CD4-positive, CD25-positive, alpha-beta regulatory T cell (primary cell): ENCODE measurements around the gene ELAVL1. TPM values are rescaled to one million over a fixed set of nuclear protein-coding genes. Genes with fewer than 3 reads are reported as not detected.
A peak's percentile ranks its signal among the peaks of the same experiment; 100 is the strongest.

Experiments used
- ATAC-seq, 2 donors: fragments of 150-1000 bp; cut with Tn5 transposase; one replicate each; pipeline ENCODE4 v1.10.0; 2021; ENCODE audit warnings: low read depth in 2 of 2, moderate number of reproducible peaks in 2 of 2, moderate library complexity in 1 of 2
- DNase-seq, 3 donors: peaks; one replicate each; pipeline versions ENCODE4 v3.0.0 to v3.0.0-alpha.2; 2012 to 2022; ENCODE audit warnings: mixed read lengths in 1 of 3
- H3K27ac ChIP-seq: one replicate; pipeline ENCODE4 v1.7.0; 2013; ENCODE audit warnings: mild to moderate bottlenecking, low read length; ENCODE audit not compliant: insufficient read depth, poor library complexity, severe bottlenecking
- H3K27me3 ChIP-seq: one replicate; pipeline ENCODE4 v1.7.0; 2013; ENCODE audit warnings: low read length; ENCODE audit not compliant: control insufficient read depth, insufficient read depth
- H3K36me3 ChIP-seq: one replicate; pipeline ENCODE4 v1.7.0; 2013; ENCODE audit warnings: mild to moderate bottlenecking, low read length, moderate library complexity; ENCODE audit not compliant: control insufficient read depth, insufficient read depth
- H3K4me1 ChIP-seq: 2 replicates; pipeline ENCODE4 v1.7.0; 2013; ENCODE audit warnings: mild to moderate bottlenecking, low read length; ENCODE audit not compliant: insufficient read depth, control insufficient read depth, poor library complexity, severe bottlenecking
- H3K4me3 ChIP-seq: one replicate; pipeline ENCODE4 v1.7.0; 2013; ENCODE audit warnings: low read depth, mild to moderate bottlenecking, low read length, moderate library complexity
- H3K9me3 ChIP-seq, 2 experiments: 1 replicate in 1 of 2; 2 replicates in 1 of 2; pipeline ENCODE4 v1.7.0; 2013; ENCODE audit warnings: low read length in 2 of 2, mild to moderate bottlenecking in 1 of 2, moderate library complexity in 1 of 2; ENCODE audit not compliant: control insufficient read depth in 2 of 2
- H3K27ac Mint-ChIP-seq, 3 donors: one replicate each; pipeline ENCODE4 v1.8.0; 2020 to 2022; ENCODE audit warnings: mild to moderate bottlenecking in 3 of 3, mixed read lengths in 3 of 3, moderate library complexity in 2 of 3
- H3K27me3 Mint-ChIP-seq: one replicate; pipeline ENCODE4 v1.8.0; 2022; ENCODE audit warnings: mild to moderate bottlenecking, mixed read lengths
- H3K36me3 Mint-ChIP-seq: one replicate; pipeline ENCODE4 v1.8.0; 2020; ENCODE audit warnings: mixed read lengths
- H3K4me1 Mint-ChIP-seq, 4 donors: one replicate each; pipeline ENCODE4 v1.8.0; 2020 to 2022; ENCODE audit warnings: mixed read lengths in 4 of 4, mild to moderate bottlenecking in 1 of 4
- H3K4me3 Mint-ChIP-seq, 4 donors: one replicate each; pipeline ENCODE4 v1.8.0; 2020 to 2022; ENCODE audit warnings: mild to moderate bottlenecking in 4 of 4, mixed read lengths in 4 of 4, moderate library complexity in 3 of 4
- H3K9me3 Mint-ChIP-seq, 7 donors: one replicate each; pipeline ENCODE4 v1.8.0; 2020 to 2022; ENCODE audit warnings: mixed read lengths in 7 of 7, mild to moderate bottlenecking in 3 of 7, moderate library complexity in 2 of 7
- polyA plus RNA-seq, 4 donors: library from polyadenylated mRNA; unstranded; fragments of 300-500 nt; fragmentation: Illumina TruSeq; gene quantifications; one replicate each; pipeline ENCODE4 v1.2.3, GENCODE V29; 2021
- total RNA-seq: library from RNA; stranded (reverse); gene quantifications from one replicate; pipeline ENCODE4 v1.2.3, GENCODE V29; 2022

The ELAVL1 gene
- total and polyA plus RNA-seq, 5 donors from 2014 or later, result 39.6 to 52.0 (median 48.0) TPM

DNA sequence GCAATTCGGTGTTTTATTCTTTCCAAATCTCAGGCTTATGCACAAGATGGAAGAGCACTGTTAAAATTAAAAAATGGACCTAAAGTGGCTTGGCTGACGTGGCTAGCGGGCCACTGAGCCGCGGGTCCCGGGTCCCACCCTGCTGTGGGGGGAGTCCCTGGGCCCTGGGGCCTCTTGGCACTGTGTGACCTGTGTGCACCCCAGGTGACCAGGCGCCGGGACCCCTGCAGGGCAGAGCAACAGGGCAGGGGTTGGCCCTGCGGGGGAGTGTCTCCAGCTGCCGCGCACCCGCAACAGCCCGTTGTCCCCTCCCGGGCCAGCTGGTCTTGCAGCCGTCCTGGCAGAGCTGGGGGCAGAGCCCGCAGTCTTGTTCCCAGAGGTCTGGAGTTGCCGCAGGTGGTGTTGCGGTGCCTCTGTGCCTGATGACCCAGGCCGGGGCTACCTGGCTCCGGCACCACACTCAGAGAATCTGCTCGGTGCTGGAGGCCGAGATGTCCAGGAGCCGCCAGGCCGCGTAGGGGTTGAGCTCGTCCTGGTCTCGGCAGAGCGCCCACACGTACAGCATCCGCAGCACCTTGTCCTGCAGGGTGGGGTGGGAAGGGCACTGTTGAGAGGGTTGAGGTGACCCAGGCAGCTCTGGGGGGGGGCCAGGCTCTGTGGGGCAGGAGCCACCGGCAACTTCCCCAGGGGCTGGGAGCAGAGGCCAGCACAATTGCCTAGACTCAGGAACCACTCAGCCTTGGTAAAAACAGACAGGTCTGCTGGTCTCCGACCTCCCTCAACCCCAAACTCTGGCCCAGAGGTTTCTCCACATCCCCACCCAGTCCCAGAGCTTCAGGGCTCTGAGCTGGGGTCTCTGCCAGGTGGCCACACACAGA, 78.5 kb downstream of the ELAVL1 start:
- Histone ChIP-seq H3K9me3 (no peaks in the 10 kb centered on the region), H3K27ac (no peak overlapping the region), H3K27me3 (no peaks in the 10 kb centered on the region), H3K4me1 (peaks cover 19% of the 10 kb centered on the region), H3K36me3 (peaks cover 6% of the 10 kb centered on the region), H3K4me3 (no peak overlapping the region)
- DNase-seq, result no peak
- peak overlapping the region; percentile 56 to 80 (median 70) for H3K4me3 Mint-ChIP-seq
- H3K4me1 Mint-ChIP-seq, result peaks cover 0 to 30% (median 4%) of the 10 kb centered on the region in 4 donors
- peaks cover 4% of the 10 kb centered on the region for H3K36me3 Mint-ChIP-seq
- H3K9me3 Mint-ChIP-seq, result no peaks in the 10 kb centered on the region
- H3K27me3 Mint-ChIP-seq, result no peaks in the 10 kb centered on the region
- ATAC-seq, result no peak
- H3K27ac Mint-ChIP-seq, result no peak overlapping the region

DNA sequence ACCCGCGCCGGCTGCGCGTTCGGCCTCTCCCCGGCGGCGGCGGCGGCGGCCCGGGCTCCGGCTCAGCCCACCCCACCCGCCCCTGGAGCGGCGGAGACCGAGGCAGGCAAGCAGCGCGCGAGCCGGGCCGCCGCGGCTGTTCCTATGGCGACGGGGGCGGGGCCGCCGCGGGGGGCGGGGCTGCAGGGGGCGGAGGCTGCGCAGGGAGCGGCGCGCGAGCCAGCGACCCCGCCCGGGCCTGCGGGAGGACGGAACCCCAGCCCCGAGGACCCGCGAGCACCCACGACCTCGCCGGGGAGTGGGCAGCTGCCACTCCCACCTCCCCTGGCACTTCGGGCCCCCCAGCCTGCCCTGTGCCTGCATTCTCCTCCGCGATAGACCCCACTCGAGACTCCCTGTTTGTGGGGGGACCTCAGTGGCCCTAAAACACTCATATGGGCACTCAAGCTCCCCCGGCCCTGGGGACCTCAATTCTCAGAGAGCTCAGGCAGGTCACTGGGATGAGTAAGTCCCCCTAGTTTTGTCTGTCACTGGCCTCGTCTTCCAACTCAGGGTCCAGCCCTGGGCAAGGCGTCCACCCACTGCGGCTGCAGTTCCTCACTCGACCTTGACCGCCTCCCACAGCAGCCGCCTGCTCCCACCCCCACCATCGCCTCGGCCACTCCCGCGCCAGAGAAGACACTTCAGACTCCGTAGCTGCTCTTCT, 79.3 kb downstream of the ELAVL1 start, which contains the start of gene CTXN1:
CTXN1 (minus strand) TSS at position 115 of the 706 bp plus-strand sequence. CDS start 597 bp downstream, outside the sequence.
- Histone ChIP-seq H3K27ac (no peak within 1 kb of the TSS), H3K36me3 (no peaks in the 10 kb centered on the region), H3K4me1 (peaks cover 27% of the 10 kb centered on the region), H3K9me3 (no peaks in the 10 kb centered on the region), H3K27me3 (no peaks in the 10 kb centered on the region), H3K4me3 (no peak within 1 kb of the TSS)
- Mint-ChIP-seq H3K27ac (peak within 1 kb of the TSS in 1 of 3 donors; percentile 90), H3K27me3 (no peaks in the 10 kb centered on the region), H3K4me3 (peak within 1 kb of the TSS; percentile 78 to 86 (median 84)), H3K9me3 (no peaks in the 10 kb centered on the region), H3K4me1 (peaks cover 0 to 37% (median 6%) of the 10 kb centered on the region in 4 donors), H3K36me3 (peaks cover 4% of the 10 kb centered on the region)
- ATAC-seq, result peak; percentile 49 to 62
- peak; percentile 41 to 74 (median 73) for DNase-seq

DNA sequence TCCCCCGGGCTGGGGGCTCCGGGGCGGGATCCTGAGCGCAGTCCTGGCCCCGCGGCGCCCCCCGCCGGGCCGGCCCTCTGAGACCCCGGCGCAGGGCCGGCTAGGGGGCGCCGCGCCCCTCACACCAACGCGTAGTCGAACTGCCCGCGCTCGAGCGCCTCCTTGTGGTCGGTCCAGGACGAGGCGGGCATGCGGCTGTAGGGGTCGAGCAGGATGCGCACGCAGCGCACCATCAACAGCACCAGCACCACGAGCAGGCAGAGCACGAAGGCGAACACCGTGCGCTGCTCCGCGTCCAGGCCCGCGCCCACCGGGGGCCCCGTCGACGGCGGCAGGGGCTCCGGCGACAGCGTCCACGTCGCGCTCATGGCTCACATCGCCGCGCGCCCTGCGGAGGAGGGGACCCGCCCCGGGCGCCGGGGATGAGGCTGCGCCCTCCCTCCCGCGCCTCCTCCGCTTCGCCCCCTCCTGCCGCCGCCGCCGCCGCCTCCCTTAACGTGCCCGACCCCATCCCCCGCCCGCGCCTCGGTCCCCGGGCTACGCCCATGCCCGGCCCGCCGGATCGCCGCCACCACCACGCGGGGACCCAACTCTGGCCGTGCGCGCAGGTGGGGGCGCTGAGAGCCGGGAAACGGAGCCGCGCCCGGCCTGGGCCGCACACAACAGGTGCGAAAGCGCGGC, 80.1 kb downstream of the ELAVL1 start:
- Histone ChIP-seq H3K27ac (no peak overlapping the region), H3K9me3 (no peaks in the 10 kb centered on the region), H3K4me3 (no peak overlapping the region), H3K4me1 (peaks cover 30% of the 10 kb centered on the region), H3K27me3 (no peaks in the 10 kb centered on the region), H3K36me3 (no peaks in the 10 kb centered on the region)
- DNase-seq (peak; percentile 55 to 74 (median 74)), ATAC-seq (peak; percentile 6 to 10)
- Mint-ChIP-seq H3K27ac (peak overlapping the region in 1 of 3 donors; percentile 90), H3K9me3 (no peaks in the 10 kb centered on the region), H3K4me3 (peak overlapping the region; percentile 78 to 86 (median 82)), H3K4me1 (peaks cover 0 to 41% (median 11%) of the 10 kb centered on the region in 4 donors), H3K36me3 (peaks cover 4% of the 10 kb centered on the region), H3K27me3 (peaks cover under 1% of the 10 kb centered on the region)

DNA sequence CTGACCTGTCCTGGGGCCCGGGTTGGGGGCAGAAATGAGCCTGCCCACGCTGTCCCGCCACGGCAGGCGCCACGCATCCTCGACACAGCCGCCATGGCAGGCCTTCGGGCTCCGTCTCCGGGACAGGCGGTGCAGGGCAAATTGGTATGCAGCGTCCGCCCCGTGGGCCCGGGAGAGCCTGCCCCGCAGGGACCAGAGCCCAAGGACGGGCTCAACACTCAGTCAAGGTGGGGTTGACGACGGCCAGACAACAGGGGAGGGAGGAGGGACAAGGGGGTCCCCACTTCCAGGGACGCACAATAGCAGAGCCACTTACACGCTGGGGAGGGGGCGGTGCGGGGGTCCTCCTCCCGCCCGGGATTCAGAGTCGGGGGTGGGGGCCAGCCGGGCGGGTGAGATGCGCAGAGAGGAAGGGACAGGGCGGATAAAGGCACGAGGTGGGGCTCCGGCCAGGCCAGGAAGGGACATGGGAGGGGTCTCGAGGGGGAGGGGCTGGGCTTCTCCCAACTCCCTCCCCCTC, 80.7 kb downstream of the ELAVL1 start:
- H3K9me3 ChIP-seq, result no peaks in the 10 kb centered on the region
- Mint-ChIP-seq H3K36me3 (peaks cover 4% of the 10 kb centered on the region), H3K4me1 (peaks cover 0 to 45% (median 15%) of the 10 kb centered on the region in 4 donors), H3K9me3 (peaks cover 0 to 2% (median 0%) of the 10 kb centered on the region in 7 donors), H3K4me3 (peak overlapping the region in 2 of 4 donors; percentile 46 to 86), H3K27ac (no peak overlapping the region), H3K27me3 (peaks cover 6% of the 10 kb centered on the region)
- DNase-seq (no peak), ATAC-seq (no peak)
- H3K27ac ChIP-seq, result no peak overlapping the region
- no peaks in the 10 kb centered on the region for H3K36me3 ChIP-seq
- H3K27me3 ChIP-seq, result no peaks in the 10 kb centered on the region
- peaks cover 35% of the 10 kb centered on the region for H3K4me1 ChIP-seq
- no peak overlapping the region for H3K4me3 ChIP-seq

DNA sequence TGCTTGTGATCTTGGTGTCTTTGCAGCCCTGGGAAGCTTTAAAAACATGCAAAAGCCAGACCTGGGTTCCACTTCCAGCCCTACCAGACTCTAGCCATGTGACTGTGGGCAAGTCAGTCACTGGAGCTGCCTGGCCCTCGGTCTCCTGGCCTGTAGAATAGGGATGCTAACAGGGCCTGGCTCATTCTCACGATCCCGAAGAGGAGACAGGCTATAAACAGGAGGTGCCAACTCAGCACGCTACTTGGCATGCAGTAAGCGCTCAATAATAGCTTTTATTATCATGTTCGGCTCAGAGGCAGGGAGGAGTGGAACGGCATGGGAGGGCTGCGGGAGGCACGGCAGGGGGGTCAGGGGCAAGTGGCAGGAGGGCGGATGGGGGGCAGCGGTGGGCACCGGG, 81.2 kb downstream of the ELAVL1 start:
- no peak overlapping the region for H3K27ac ChIP-seq
- H3K27me3 ChIP-seq, result no peaks in the 10 kb centered on the region
- H3K9me3 Mint-ChIP-seq, result peaks cover 0 to 2% (median 0%) of the 10 kb centered on the region in 7 donors
- peak overlapping the region in 2 of 4 donors; percentile 32 to 78 for H3K4me3 Mint-ChIP-seq
- H3K4me1 ChIP-seq, result peaks cover 40% of the 10 kb centered on the region
- ATAC-seq (no peak), DNase-seq (no peak)
- peaks cover 0 to 46% (median 18%) of the 10 kb centered on the region in 4 donors for H3K4me1 Mint-ChIP-seq
- no peaks in the 10 kb centered on the region for H3K36me3 ChIP-seq
- H3K9me3 ChIP-seq, result no peaks in the 10 kb centered on the region
- no peak overlapping the region for H3K27ac Mint-ChIP-seq
- peaks cover 4% of the 10 kb centered on the region for H3K36me3 Mint-ChIP-seq
- H3K4me3 ChIP-seq, result no peak overlapping the region
- H3K27me3 Mint-ChIP-seq, result peaks cover 10% of the 10 kb centered on the region

DNA sequence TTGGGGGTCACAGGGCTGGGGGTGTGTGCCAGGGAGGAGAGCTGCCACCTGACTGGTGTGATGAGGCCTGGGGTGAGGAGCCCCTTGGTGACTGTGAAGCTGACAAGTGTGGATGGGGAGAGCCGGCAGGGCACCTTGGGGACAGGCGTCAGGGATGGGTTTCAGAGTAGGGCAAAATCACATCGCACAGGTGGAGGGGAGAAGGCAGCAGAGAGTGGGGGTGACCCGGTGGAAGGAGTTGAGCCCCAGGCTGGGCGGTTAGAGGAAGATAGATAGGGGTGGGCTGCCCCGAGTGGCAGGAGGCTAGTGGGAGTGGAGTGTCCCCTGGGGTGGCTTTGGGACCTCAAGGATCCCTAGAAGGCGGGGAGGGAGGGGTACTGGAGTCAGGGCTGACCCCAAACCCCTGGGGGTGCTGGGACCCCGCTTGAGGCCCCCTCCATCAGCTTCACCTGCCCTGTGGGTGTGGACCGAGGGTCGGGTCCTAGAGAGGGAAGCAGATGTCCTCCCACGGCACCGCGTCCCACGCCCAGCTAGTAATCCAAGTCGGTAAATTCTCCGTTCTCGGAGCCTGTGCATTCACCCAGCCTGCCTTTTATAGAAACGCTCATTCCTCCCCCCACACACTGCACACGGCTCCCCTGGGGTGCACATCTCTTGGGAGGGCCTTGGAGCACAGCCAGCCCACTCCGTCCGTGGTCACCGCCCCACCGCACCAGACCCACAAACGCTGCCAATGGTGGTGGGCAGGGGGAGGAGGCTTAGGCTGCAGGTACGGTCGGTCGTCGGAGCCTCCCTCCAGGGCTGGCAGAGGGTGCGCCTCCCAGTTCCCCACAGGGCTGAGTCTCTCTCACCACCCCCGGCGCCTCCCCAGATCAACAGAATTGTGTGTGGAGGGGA, 81.9 kb downstream of the ELAVL1 start:
- Histone ChIP-seq H3K4me1 (peaks cover 40% of the 10 kb centered on the region), H3K27ac (no peak overlapping the region), H3K9me3 (no peaks in the 10 kb centered on the region), H3K27me3 (peaks cover 2% of the 10 kb centered on the region), H3K36me3 (no peaks in the 10 kb centered on the region), H3K4me3 (no peak overlapping the region)
- ATAC-seq, result no peak
- Mint-ChIP-seq H3K4me1 (peaks cover 0 to 41% (median 18%) of the 10 kb centered on the region in 4 donors), H3K4me3 (peak overlapping the region in 3 of 4 donors; percentile 32 to 60 (median 47)), H3K27me3 (peaks cover 11% of the 10 kb centered on the region), H3K36me3 (peaks cover 4% of the 10 kb centered on the region), H3K27ac (no peak overlapping the region), H3K9me3 (peaks cover 0 to 2% (median 0%) of the 10 kb centered on the region in 7 donors)
- no peak for DNase-seq
